Common myeloid progenitor, CD34-positive (primary cell): ENCODE measurements around the gene SORD.
"Not testable (repeated sequence)": the region's sequence is repeated elsewhere in the genome, so short reads cannot be mapped to it uniquely, and the experiment has no call there.

Experiments used
- CTCF ChIA-PET: fragments of 350-600 bp; sonication (Branson Sonifier 250); formaldehyde crosslinking; loops from one replicate; lab custom pipeline; 2021; ENCODE audit warnings: antibody characterized with exemption; lab: Charles Lee
- POLR2A ChIA-PET: fragments of 350-600 bp; sonication (Branson Sonifier 250); formaldehyde crosslinking; loops from one replicate; lab custom pipeline; 2021; ENCODE audit warnings: antibody characterized with exemption; lab: Charles Lee
- DNase-seq, 3 donors: peaks; one replicate each; pipeline versions ENCODE4 v3.0.0 to v3.0.0-alpha.2; 2013
- H3K27ac ChIP-seq, 2 experiments: 1 replicate in 1 of 2; 2 replicates in 1 of 2; pipeline ENCODE4 v1.7.0; 2013; ENCODE audit warnings: inconsistent platforms in 2 of 2, low read length in 2 of 2, mild to moderate bottlenecking in 2 of 2, low read depth in 1 of 2, moderate library complexity in 1 of 2; ENCODE audit not compliant: severe bottlenecking in 2 of 2, insufficient read depth in 1 of 2, poor library complexity in 1 of 2
- H3K27me3 ChIP-seq, 5 experiments: replicated peaks in 2 of 5; 1 replicate in 3 of 5; 2 replicates in 2 of 5; pipeline versions ENCODE4 v1.6.1 to v1.7.0; 2013; ENCODE audit warnings: low read length in 4 of 5, mild to moderate bottlenecking in 2 of 5, moderate library complexity in 2 of 5, inconsistent platforms in 1 of 5; ENCODE audit not compliant: insufficient read depth in 5 of 5, control insufficient read depth in 4 of 5
- H3K36me3 ChIP-seq, 4 experiments: 1 replicate in 2 of 4; 2 replicates in 2 of 4; pipeline versions ENCODE4 v1.6.1 to v1.7.0; 2013; ENCODE audit warnings: low read length in 3 of 4, control low read depth in 1 of 4, mild to moderate bottlenecking in 1 of 4; ENCODE audit not compliant: control insufficient read depth in 4 of 4, insufficient read depth in 4 of 4
- H3K4me1 ChIP-seq, 4 experiments: 1 replicate in 3 of 4; 2 replicates in 1 of 4; pipeline versions ENCODE4 v1.6.1 to v1.7.1; 2013; ENCODE audit warnings: low read length in 3 of 4, mild to moderate bottlenecking in 3 of 4, control low read depth in 1 of 4, inconsistent platforms in 1 of 4, moderate library complexity in 1 of 4; ENCODE audit not compliant: control insufficient read depth in 4 of 4, insufficient read depth in 4 of 4; ENCODE audit errors: control extremely low read depth in 1 of 4
- H3K4me3 ChIP-seq, 7 experiments: 1 replicate in 4 of 7; 2 replicates in 3 of 7; pipeline versions ENCODE4 v1.5.1 to v1.7.0; 2013; ENCODE audit warnings: mild to moderate bottlenecking in 7 of 7, low read length in 6 of 7, moderate library complexity in 6 of 7, inconsistent platforms in 2 of 7, low read depth in 2 of 7, control low read depth in 1 of 7; ENCODE audit not compliant: insufficient read depth in 4 of 7, control insufficient read depth in 1 of 7; ENCODE audit errors: extremely low read depth in 1 of 7
- H3K9me3 ChIP-seq, 5 experiments: 1 replicate in 4 of 5; 2 replicates in 1 of 5; pipeline versions ENCODE4 v1.6.1 to v1.7.1; 2013; ENCODE audit warnings: low read length in 4 of 5, mild to moderate bottlenecking in 2 of 5, inconsistent platforms in 1 of 5, low read depth in 1 of 5, moderate library complexity in 1 of 5; ENCODE audit not compliant: control insufficient read depth in 4 of 5, insufficient read depth in 2 of 5; ENCODE audit errors: control extremely low read depth in 1 of 5
- WGBS: methylation state at CpG from one replicate; pipeline ENCODE4 v1.1.5; 2013; ENCODE audit not compliant: insufficient coverage; 5-methylcytosine and 5-hydroxymethylcytosine counted together

SORD gene

DNA sequence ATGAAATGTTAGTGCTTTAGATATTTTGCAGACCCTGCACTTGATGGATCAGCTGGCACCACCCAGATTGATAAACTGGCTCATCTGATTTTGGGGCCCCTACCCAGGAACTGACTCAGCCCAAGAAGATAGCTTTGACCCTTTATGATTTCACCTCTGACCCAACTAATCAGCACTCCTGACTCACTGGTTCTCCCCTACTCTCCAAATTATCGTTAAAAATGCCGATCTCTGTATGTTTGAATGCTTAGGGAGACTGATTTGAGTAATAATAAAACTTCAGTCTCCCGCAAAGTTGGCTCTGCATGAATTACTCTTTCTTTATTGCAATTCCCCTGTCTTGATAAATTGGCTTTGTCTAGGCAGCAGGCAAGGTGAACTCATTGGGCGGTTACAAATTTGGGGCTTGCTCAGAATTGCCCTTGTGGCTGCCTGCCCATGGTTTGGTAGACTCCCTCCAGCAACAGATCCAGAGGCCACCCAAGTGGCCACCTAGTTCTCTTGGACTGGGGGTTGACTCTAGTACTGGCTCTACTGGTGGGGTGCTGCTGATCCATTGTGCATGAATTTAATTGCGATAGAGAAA is 18.3 kb upstream of the SORD start:
- H3K36me3 ChIP-seq, DNase-seq, CTCF ChIA-PET, H3K4me1 ChIP-seq, H3K9me3 ChIP-seq, H3K27ac ChIP-seq, H3K4me3 ChIP-seq, POLR2A ChIA-PET, H3K27me3 ChIP-seq: not testable (repeated sequence)
- 96% methylated on average over 2 of the region's 5 CpGs for WGBS

- WGBS: no CpG with 5 or more reads among the region's 2 CpGs
- Histone ChIP-seq H3K27me3 (no peaks in the 10 kb centered on the region), H3K4me1 (no peaks in the 10 kb centered on the region), H3K4me3 (no peak overlapping the region), H3K36me3 (no peaks in the 10 kb centered on the region), H3K27ac (no peak overlapping the region), H3K9me3 (peaks cover 0 to 8% (median 2%) of the 10 kb centered on the region in 5 experiments)
- CTCF ChIA-PET: no interaction called here
- POLR2A ChIA-PET: no interaction called here
- no peak for DNase-seq
Measured at GRCh38 chr15:45009046-45009445, 13.9 kb upstream of the SORD start.

DNA sequence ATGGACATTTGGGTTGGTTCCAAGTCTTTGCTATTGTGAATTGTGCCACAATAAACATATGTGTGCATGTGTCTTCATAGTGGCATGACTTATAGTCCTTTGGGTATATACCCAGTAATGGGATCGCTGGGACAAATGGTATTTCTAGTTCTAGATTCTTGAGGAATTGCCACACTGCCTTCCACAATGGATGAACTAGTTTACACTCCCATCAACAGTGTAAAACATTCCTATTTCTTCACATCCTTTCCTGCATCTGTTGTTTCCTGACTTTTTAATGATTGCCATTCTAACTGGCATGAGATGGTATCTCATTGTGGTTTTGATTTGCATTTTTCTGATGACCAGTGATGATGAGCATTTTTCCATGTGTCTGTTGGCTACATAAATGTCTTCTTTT is 7.9 kb upstream of the SORD start:
- POLR2A ChIA-PET, CTCF ChIA-PET: not testable (repeated sequence)

GRCh38 chr15:45020222-45020900 is 2.6 kb upstream of the SORD start:
- H3K4me3 ChIP-seq, H3K9me3 ChIP-seq, H3K36me3 ChIP-seq, H3K27me3 ChIP-seq, H3K27ac ChIP-seq, POLR2A ChIA-PET, CTCF ChIA-PET, DNase-seq: not testable (repeated sequence)
- H3K4me1 ChIP-seq: peaks cover 0 to 18% (median 14%) of the 10 kb centered on the region in 4 experiments
- 97% methylated on average over 9 of the region's 9 CpGs for WGBS

More for the DNA sequence above, 7.9 kb upstream of the SORD start:
- not testable (repeated sequence) for H3K4me1 ChIP-seq, DNase-seq, H3K9me3 ChIP-seq, H3K36me3 ChIP-seq, H3K27ac ChIP-seq, H3K27me3 ChIP-seq, H3K4me3 ChIP-seq
- 88% methylated on average over 1 of the region's 1 CpG for WGBS

GRCh38 chr15:45020901-45021259 is 2.1 kb upstream of the SORD start:
- H3K9me3 ChIP-seq, H3K4me3 ChIP-seq, DNase-seq, POLR2A ChIA-PET, H3K36me3 ChIP-seq, H3K27ac ChIP-seq, H3K27me3 ChIP-seq, CTCF ChIA-PET: not testable (repeated sequence)
- H3K4me1 ChIP-seq: peaks cover 0 to 18% (median 14%) of the 10 kb centered on the region in 4 experiments
- WGBS: 96% methylated on average over 9 of the region's 9 CpGs

- Histone ChIP-seq H3K4me3 (no peak overlapping the region), H3K9me3 (no peaks in the 10 kb centered on the region), H3K4me1 (peaks cover 0 to 22% (median 14%) of the 10 kb centered on the region in 4 experiments), H3K27me3 (peaks cover 0 to 2% (median 0%) of the 10 kb centered on the region in 5 experiments), H3K27ac (no peak overlapping the region), H3K36me3 (no peaks in the 10 kb centered on the region)
- ChIA-PET CTCF (no interaction called here), POLR2A (no interaction called here)
- 100% methylated on average over 3 of the region's 6 CpGs for WGBS
- DNase-seq: no peak
Measured at GRCh38 chr15:45021348-45021747, 1.6 kb upstream of the SORD start.

DNA sequence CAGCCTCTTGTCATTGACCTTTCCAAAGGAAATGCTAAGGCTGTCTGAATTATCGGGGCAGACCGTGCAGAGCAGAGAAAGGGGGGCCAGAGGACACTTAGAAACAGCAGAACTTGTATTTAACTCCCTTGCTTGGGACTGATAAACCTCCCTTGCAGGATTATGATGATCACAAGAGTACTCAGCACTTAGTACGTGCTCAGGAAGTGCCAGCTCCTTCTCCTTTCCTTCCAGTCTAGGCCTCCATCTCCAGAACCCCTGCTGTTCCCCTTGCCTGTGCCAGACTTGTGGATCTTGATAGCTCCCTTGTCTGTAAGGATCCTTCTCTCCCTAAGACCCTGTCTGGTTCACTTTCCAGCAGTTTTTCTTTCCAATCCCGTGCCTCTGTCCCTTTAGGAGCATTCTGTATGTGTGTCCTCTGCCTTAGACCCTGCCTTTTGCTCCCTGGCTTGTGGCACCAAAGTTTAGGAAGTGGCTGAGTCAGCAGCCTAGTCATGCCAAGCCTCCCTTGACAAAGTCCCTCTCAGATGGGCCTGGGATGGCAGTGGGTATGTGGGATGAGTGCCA is 747 bp downstream of the SORD start:
- peaks cover 0 to 14% (median 4%) of the 10 kb centered on the region in 4 experiments for H3K36me3 ChIP-seq
- H3K9me3 ChIP-seq: no peaks in the 10 kb centered on the region
- ChIA-PET POLR2A (no interaction called here), CTCF (interaction anchor here (1.2 to 1.3 kb wide), 2 partner anchors 11 to 13 kb away, joined by 4 to 6 read pairs; no protein-coding TSS in a partner anchor)
- WGBS: 24% methylated on average over 4 of the region's 4 CpGs
- DNase-seq: peak in 2 of 3 donors; percentile 14 to 17
- peaks cover 0 to 30% (median 16%) of the 10 kb centered on the region in 4 experiments for H3K4me1 ChIP-seq
- no peaks in the 10 kb centered on the region for H3K27me3 ChIP-seq
- peak overlapping the region in 1 of 2 experiments; percentile 64 for H3K27ac ChIP-seq
- H3K4me3 ChIP-seq: peak overlapping the region in 6 of 7 experiments; percentile 64 to 85 (median 72)
